Activated CD8-positive, alpha-beta memory T cell treated with anti-CD3 and anti-CD28 coated beads for 24 hours (primary cell): ENCODE measurements around the gene PRKD2.
A peak's percentile ranks its signal among the peaks of the same experiment; 100 is the strongest.

Source experiments
- DNase-seq: peaks from one replicate; pipeline ENCODE4 v3.0.0-alpha.2; 2020

The PRKD2 gene

GRCh38 chr19:46660008-46660517, 56.9 kb downstream of the PRKD2 start:
- no peak for DNase-seq

- no peak for DNase-seq
These were observed 57.5 kb downstream of the PRKD2 start for GRCh38 chr19:46659151-46660007.

GRCh38 chr19:46656541-46656940, 60.4 kb downstream of the PRKD2 start:
- DNase-seq = no peak

- DNase-seq = no peak
These were observed 62.2 kb downstream of the PRKD2 start for GRCh38 chr19:46654621-46655152.

- no peak for DNase-seq
These were observed 66.5 kb downstream of the PRKD2 start for GRCh38 chr19:46650445-46650844.

- no peak for DNase-seq
These were observed 67.7 kb downstream of the PRKD2 start for GRCh38 chr19:46648961-46649960.

GRCh38 chr19:46648060-46648960, 68.6 kb downstream of the PRKD2 start:
- DNase-seq = no peak

- DNase-seq = no peak
These were observed 70.5 kb downstream of the PRKD2 start for GRCh38 chr19:46646402-46646801.

GRCh38 chr19:46644720-46645119, 72.2 kb downstream of the PRKD2 start:
- DNase-seq = no peak

GRCh38 chr19:46640656-46641055, 76.3 kb downstream of the PRKD2 start:
- DNase-seq = no peak

GRCh38 chr19:46639358-46640182, 77.3 kb downstream of the PRKD2 start:
- peak; percentile 68 for DNase-seq

- no peak for DNase-seq
These were observed 79.7 kb downstream of the PRKD2 start for GRCh38 chr19:46637224-46637623.

GRCh38 chr19:46635920-46636761, 80.8 kb downstream of the PRKD2 start, which contains the start of gene GNG8:
TSS of gene GNG8 (minus strand) at chr19:46636202. CDS start at chr19:46634682, 1,520 bp downstream.
- peak; percentile 68 for DNase-seq

GRCh38 chr19:46634656-46635218, 82.2 kb downstream of the PRKD2 start:
- DNase-seq = peak; percentile 62

- DNase-seq = peak; percentile 97
These were observed 82.8 kb downstream of the PRKD2 start for GRCh38 chr19:46634045-46634655.

- no peak for DNase-seq
These were observed 83.8 kb downstream of the PRKD2 start for GRCh38 chr19:46633130-46633529.

GRCh38 chr19:46631481-46631880, 85.4 kb downstream of the PRKD2 start:
- no peak for DNase-seq

- DNase-seq = no peak
These were observed 86.2 kb downstream of the PRKD2 start for GRCh38 chr19:46630586-46631205.
